GM13977 (cell line): ENCODE data around the gene NAT14.

ENCODE experiments used
- DNase-seq: peaks from one replicate; pipeline ENCODE4 v3.0.0; 2012; ENCODE audit warnings: low spot score
- CTCF ChIP-seq: IDR thresholded peaks from 2 replicates; pipeline ENCODE4 v1.5.1; 2012; ENCODE audit warnings: mild to moderate bottlenecking, control low read depth; ENCODE audit not compliant: insufficient read depth; ENCODE audit errors: extremely low read depth, missing control alignments
- in situ Hi-C: fragments of 300-500 bp; cut with MboI; formaldehyde crosslinking; loops from one replicate; pipeline ENCODE4 v1.12.0; 2022; ENCODE audit warnings: low sequenced_read_pairs, low pct_unique_long_range_greater_than_20kb, mixed read lengths, inconsistent platforms; ENCODE audit not compliant: unreplicated experiment

The NAT14 gene

DNA sequence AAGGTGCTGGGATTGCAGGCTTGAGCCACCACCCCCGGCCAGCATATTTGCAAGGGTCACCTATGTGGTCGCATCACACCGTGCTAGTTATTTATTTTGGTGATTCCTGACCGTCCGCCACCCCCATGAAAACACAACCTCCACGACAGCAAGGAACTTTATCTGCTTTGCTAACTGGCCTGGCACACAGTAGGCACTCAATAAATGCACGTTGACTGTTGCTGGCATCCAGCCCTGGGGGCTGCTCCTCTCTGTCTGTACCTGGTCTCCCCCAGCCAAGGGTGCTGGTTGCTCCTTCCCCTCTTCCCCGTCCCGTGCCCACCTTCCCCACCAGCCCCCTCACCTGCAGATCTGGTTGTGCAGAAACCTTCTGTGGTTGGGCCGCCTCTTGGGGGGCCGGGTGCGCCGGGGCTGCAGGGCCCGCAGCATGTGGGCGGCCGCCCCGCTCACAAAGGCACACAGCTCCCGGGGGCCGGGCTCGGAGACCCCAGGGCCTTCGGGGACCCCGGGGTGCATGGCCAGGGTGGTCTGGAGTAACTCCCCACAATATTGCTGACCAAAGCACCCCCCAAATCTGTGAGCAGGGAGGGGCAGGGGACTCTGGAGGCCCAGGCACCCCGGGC, 20.8 kb upstream of the NAT14 start:
- DNase-seq, result no peak
- TF ChIP-seq CTCF, result no peak
- in situ Hi-C loops, result no loop called here

- no peak for DNase-seq
- no peak for TF ChIP-seq CTCF
- in situ Hi-C loops, result no loop called here
Measured at GRCh38 chr19:55464662-55465054, 20.3 kb upstream of the NAT14 start, which contains the start of gene C19orf85. Gene C19orf85, minus strand, starts transcription at chr19:55464751. Its CDS starts 197 bp downstream, at chr19:55464554.

DNA sequence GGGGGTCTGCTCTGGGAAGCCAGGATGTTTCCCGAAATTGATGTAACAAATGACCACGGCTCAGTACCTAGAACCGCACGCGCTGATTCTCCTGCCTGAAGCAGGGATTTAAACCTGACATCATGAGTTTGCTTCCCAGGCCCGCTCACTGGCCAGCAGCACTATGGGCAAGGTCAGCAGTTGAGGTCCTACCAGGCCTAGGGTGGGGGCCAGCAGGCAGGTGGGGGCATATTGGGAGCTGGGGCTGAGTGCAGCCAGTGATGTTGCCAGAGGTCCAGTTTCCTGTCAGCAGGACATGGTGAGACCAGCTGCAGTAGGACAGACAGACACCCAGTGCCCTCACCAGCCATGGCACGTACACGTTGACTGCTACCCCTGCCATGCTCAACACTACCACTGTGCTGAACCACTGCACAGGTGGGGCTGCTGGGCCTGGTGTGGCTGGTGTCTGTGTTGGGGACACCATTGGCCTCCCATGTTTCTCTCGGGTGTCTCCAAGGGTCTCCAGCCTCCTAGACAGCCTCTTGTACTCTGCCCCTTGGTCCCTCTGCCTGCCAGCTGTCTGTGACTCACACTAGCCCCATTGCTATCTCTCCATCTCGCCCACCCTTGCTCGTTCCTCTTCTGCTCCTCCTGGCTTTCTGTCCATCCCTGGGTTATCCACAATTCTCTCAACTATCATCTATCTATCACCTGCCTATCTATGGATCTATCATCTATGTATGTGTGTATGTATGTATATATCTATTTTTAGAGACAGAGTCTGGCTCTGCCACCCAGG, 19.3 kb upstream of the NAT14 start:
- DNase-seq, result no peak
- TF ChIP-seq CTCF, result no peak
- in situ Hi-C loops, result no loop called here

DNA sequence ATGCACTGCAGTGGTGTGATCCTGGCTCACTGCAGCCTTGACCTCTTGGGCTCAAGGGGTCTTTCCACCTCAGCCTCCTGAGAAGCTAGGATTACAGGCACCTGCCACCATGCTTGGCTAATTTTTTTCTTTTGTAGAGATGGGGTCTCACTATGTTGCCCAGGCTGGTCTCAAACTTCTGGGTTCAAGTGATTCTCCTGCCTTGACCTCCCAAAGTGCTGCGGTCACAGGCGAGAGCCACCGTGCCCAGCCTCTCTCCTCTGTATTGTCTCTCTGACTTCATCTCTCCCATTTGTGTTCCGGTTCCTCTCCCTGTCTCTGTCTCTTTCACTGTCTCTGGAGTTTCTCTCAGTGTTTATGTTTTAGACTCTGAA, 18.8 kb upstream of the NAT14 start:
- TF ChIP-seq CTCF, result no peak
- in situ Hi-C loops, result no loop called here
- DNase-seq, result no peak

- in situ Hi-C loops, result no loop called here
- TF ChIP-seq CTCF, result peak; percentile 96
- peak; percentile 89 for DNase-seq
Measured at GRCh38 chr19:55467236-55468053, 17.5 kb upstream of the NAT14 start.

- no peak for TF ChIP-seq CTCF
- no peak for DNase-seq
- in situ Hi-C loops, result no loop called here
Measured at GRCh38 chr19:55468054-55468393, 17.0 kb upstream of the NAT14 start.
